ENCODE measurements around the gene UBTD1.

DNA sequence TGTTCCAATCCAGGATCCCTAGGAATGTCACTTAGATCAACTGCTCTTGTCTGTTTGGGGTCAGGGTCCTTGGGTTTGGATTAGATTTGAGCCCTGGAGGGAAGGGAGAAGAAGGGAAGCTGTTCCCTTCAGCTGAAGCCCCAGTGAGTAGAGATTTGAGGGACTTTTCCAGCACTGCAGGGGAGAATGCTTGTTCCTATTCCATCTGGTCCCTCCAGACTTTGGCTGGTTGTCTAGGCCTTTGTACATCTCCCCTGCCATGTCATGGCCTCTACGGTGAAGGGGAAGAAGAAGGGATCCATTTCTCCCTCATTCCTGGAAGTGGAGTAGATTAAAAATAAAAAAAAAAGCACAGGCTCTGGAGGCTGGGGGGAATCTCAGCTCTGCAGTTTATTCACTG is 101.9 kb downstream of the UBTD1 start:
- TF ChIP-seq, protein P1, sequence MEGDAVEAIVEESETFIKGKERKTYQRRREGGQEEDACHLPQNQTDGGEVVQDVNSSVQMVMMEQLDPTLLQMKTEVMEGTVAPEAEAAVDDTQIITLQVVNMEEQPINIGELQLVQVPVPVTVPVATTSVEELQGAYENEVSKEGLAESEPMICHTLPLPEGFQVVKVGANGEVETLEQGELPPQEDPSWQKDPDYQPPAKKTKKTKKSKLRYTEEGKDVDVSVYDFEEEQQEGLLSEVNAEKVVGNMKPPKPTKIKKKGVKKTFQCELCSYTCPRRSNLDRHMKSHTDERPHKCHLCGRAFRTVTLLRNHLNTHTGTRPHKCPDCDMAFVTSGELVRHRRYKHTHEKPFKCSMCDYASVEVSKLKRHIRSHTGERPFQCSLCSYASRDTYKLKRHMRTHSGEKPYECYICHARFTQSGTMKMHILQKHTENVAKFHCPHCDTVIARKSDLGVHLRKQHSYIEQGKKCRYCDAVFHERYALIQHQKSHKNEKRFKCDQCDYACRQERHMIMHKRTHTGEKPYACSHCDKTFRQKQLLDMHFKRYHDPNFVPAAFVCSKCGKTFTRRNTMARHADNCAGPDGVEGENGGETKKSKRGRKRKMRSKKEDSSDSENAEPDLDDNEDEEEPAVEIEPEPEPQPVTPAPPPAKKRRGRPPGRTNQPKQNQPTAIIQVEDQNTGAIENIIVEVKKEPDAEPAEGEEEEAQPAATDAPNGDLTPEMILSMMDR (conservative IDR thresholded peaks at IDR 0.05 in 1 of 2, IDR thresholded peaks at IDR 0.05 in 1 of 2; ENCODE audit: extremely low read depth in 1 of 2, insufficient read depth in 1 of 2, low read depth in 1 of 2, low read length in 2 of 2), result no peak
- TF ChIP-seq EZH2 (IDR thresholded peaks at IDR 0.05; ENCODE audit: borderline replicate concordance, low read length), result no peak

All from mammary epithelial cell (primary cell).